Measurements from ENCODE around the gene DPP6. TPM values are rescaled to one million over a fixed set of nuclear protein-coding genes. Genes with fewer than 3 reads are reported as not detected.

Gene DPP6
- total RNA-seq, 1 experiment from 2014 or later, result not detected

DNA sequence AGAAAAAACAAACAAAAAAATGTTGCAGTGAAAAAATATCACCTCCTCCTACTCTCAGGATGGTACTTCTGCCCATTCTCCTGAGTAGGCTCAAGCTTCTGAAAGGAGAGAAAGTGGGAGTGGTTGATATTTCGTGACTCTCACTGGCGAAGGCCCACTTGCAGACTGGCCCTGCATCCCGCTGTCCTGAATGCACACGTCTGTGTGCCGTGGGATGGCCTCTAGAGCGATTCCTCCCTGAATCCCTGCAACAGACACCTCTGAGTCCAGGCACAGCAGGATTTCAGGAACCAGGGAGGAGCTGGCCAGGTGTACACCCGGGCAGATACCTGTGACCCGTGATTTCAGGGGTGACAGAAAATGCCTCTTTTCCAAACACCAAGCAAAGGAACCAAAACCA lies 319.2 kb downstream of the DPP6 start:
- Mint-ChIP-seq H3K4me3 (no peak overlapping the region), H3K27me3 (ENCODE audit: low read depth) (peaks cover 5% of the 10 kb centered on the region), H3K36me3 (peaks cover 68% of the 10 kb centered on the region), H3K4me1 (no peaks in the 10 kb centered on the region), H3K27ac (no peak overlapping the region), H3K9me3 (peaks cover 73% of the 10 kb centered on the region)
- CTCF ChIA-PET, result no interaction called here
- POLR2A ChIA-PET, result no interaction called here
- no peak for ATAC-seq
- TF ChIP-seq, protein P1, sequence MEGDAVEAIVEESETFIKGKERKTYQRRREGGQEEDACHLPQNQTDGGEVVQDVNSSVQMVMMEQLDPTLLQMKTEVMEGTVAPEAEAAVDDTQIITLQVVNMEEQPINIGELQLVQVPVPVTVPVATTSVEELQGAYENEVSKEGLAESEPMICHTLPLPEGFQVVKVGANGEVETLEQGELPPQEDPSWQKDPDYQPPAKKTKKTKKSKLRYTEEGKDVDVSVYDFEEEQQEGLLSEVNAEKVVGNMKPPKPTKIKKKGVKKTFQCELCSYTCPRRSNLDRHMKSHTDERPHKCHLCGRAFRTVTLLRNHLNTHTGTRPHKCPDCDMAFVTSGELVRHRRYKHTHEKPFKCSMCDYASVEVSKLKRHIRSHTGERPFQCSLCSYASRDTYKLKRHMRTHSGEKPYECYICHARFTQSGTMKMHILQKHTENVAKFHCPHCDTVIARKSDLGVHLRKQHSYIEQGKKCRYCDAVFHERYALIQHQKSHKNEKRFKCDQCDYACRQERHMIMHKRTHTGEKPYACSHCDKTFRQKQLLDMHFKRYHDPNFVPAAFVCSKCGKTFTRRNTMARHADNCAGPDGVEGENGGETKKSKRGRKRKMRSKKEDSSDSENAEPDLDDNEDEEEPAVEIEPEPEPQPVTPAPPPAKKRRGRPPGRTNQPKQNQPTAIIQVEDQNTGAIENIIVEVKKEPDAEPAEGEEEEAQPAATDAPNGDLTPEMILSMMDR (IDR thresholded peaks at IDR 0.05), result no peak
- TF ChIP-seq ZNF423 (CRISPR knock-in tag; IDR thresholded peaks at IDR 0.05), result no peak
- TF ChIP-seq, protein P2, sequence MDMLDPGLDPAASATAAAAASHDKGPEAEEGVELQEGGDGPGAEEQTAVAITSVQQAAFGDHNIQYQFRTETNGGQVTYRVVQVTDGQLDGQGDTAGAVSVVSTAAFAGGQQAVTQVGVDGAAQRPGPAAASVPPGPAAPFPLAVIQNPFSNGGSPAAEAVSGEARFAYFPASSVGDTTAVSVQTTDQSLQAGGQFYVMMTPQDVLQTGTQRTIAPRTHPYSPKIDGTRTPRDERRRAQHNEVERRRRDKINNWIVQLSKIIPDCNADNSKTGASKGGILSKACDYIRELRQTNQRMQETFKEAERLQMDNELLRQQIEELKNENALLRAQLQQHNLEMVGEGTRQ (CRISPR knock-in tag; IDR thresholded peaks at IDR 0.05), result no peak
- TF ChIP-seq, protein P3, sequence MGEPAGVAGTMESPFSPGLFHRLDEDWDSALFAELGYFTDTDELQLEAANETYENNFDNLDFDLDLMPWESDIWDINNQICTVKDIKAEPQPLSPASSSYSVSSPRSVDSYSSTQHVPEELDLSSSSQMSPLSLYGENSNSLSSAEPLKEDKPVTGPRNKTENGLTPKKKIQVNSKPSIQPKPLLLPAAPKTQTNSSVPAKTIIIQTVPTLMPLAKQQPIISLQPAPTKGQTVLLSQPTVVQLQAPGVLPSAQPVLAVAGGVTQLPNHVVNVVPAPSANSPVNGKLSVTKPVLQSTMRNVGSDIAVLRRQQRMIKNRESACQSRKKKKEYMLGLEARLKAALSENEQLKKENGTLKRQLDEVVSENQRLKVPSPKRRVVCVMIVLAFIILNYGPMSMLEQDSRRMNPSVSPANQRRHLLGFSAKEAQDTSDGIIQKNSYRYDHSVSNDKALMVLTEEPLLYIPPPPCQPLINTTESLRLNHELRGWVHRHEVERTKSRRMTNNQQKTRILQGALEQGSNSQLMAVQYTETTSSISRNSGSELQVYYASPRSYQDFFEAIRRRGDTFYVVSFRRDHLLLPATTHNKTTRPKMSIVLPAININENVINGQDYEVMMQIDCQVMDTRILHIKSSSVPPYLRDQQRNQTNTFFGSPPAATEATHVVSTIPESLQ (CRISPR knock-in tag; IDR thresholded peaks at IDR 0.05), result no peak
- no peak for TF ChIP-seq NR3C1 (CRISPR knock-in tag; conservative IDR thresholded peaks at IDR 0.05; ENCODE audit: low read depth)
- TF ChIP-seq, protein P4, sequence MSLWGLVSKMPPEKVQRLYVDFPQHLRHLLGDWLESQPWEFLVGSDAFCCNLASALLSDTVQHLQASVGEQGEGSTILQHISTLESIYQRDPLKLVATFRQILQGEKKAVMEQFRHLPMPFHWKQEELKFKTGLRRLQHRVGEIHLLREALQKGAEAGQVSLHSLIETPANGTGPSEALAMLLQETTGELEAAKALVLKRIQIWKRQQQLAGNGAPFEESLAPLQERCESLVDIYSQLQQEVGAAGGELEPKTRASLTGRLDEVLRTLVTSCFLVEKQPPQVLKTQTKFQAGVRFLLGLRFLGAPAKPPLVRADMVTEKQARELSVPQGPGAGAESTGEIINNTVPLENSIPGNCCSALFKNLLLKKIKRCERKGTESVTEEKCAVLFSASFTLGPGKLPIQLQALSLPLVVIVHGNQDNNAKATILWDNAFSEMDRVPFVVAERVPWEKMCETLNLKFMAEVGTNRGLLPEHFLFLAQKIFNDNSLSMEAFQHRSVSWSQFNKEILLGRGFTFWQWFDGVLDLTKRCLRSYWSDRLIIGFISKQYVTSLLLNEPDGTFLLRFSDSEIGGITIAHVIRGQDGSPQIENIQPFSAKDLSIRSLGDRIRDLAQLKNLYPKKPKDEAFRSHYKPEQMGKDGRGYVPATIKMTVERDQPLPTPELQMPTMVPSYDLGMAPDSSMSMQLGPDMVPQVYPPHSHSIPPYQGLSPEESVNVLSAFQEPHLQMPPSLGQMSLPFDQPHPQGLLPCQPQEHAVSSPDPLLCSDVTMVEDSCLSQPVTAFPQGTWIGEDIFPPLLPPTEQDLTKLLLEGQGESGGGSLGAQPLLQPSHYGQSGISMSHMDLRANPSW (CRISPR knock-in tag; conservative IDR thresholded peaks at IDR 0.05; ENCODE audit: low read depth), result no peak
- TF ChIP-seq NR2C2 (CRISPR knock-in tag; IDR thresholded peaks at IDR 0.05), result no peak
- TF ChIP-seq, protein P5, sequence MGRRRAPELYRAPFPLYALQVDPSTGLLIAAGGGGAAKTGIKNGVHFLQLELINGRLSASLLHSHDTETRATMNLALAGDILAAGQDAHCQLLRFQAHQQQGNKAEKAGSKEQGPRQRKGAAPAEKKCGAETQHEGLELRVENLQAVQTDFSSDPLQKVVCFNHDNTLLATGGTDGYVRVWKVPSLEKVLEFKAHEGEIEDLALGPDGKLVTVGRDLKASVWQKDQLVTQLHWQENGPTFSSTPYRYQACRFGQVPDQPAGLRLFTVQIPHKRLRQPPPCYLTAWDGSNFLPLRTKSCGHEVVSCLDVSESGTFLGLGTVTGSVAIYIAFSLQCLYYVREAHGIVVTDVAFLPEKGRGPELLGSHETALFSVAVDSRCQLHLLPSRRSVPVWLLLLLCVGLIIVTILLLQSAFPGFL (CRISPR knock-in tag; IDR thresholded peaks at IDR 0.05; ENCODE audit: borderline replicate concordance), result no peak
- TF ChIP-seq JAZF1 (CRISPR knock-in tag; IDR thresholded peaks at IDR 0.05), result no peak
- TF ChIP-seq, protein P6, sequence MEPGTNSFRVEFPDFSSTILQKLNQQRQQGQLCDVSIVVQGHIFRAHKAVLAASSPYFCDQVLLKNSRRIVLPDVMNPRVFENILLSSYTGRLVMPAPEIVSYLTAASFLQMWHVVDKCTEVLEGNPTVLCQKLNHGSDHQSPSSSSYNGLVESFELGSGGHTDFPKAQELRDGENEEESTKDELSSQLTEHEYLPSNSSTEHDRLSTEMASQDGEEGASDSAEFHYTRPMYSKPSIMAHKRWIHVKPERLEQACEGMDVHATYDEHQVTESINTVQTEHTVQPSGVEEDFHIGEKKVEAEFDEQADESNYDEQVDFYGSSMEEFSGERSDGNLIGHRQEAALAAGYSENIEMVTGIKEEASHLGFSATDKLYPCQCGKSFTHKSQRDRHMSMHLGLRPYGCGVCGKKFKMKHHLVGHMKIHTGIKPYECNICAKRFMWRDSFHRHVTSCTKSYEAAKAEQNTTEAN (CRISPR knock-in tag; IDR thresholded peaks at IDR 0.05), result no peak
- no peak for TF ChIP-seq ATF1 (CRISPR knock-in tag; IDR thresholded peaks at IDR 0.05)
- TF ChIP-seq, protein P7, sequence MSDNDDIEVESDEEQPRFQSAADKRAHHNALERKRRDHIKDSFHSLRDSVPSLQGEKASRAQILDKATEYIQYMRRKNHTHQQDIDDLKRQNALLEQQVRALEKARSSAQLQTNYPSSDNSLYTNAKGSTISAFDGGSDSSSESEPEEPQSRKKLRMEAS (CRISPR knock-in tag; IDR thresholded peaks at IDR 0.05), result no peak
- no peak for TF ChIP-seq CREB1 (CRISPR knock-in tag; IDR thresholded peaks at IDR 0.05)
- TF ChIP-seq SP1 (CRISPR knock-in tag; conservative IDR thresholded peaks at IDR 0.05), result no peak
- TF ChIP-seq CBFB (CRISPR knock-in tag; IDR thresholded peaks at IDR 0.05; ENCODE audit: low read depth), result no peak
- TF ChIP-seq, protein P8, sequence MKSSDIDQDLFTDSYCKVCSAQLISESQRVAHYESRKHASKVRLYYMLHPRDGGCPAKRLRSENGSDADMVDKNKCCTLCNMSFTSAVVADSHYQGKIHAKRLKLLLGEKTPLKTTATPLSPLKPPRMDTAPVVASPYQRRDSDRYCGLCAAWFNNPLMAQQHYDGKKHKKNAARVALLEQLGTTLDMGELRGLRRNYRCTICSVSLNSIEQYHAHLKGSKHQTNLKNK (CRISPR knock-in tag; IDR thresholded peaks at IDR 0.05), result no peak
- no peak for DNase-seq (ENCODE audit: low spot score)
